Activated T-helper 2 cell treated with anti-CD3 and anti-CD28 coated beads, Interferon-gamma antibody, Interleukin-2, Interleukin-4, amounts not matched to agents 10 μg/mL and 5 μg/mL and 100 μg/mL, durations not matched to agents 14 hours and 24 hours and 36 hours (primary cell): ENCODE measurements around the gene C1orf232. TPM values are rescaled to one million over a fixed set of nuclear protein-coding genes. Genes with fewer than 3 reads are reported as not detected.

Source experiments
- DNase-seq: peaks from one replicate; pipeline ENCODE4 v3.0.0; 2021; ENCODE audit warnings: low spot score
- H3K27ac Mint-ChIP-seq: one replicate; pipeline ENCODE4 v1.8.0; 2021; ENCODE audit warnings: mixed read lengths
- H3K27me3 Mint-ChIP-seq: one replicate; pipeline ENCODE4 v1.8.0; 2021; ENCODE audit warnings: low read depth, mixed read lengths
- H3K36me3 Mint-ChIP-seq: one replicate; pipeline ENCODE4 v1.8.0; 2021; ENCODE audit warnings: low read depth, mixed read lengths
- H3K4me1 Mint-ChIP-seq: one replicate; pipeline ENCODE4 v1.8.0; 2021; ENCODE audit warnings: low read depth, mixed read lengths
- H3K4me3 Mint-ChIP-seq: one replicate; pipeline ENCODE4 v1.8.0; 2021; ENCODE audit warnings: low read depth, mild to moderate bottlenecking, moderate library complexity, mixed read lengths
- H3K9me3 Mint-ChIP-seq: one replicate; pipeline ENCODE4 v1.8.0; 2021; ENCODE audit warnings: mixed read lengths
- intact Hi-C: fragments of 100-400 bp; cut with micrococcal nuclease; formaldehyde crosslinking; loops from one replicate; pipeline ENCODE4 v1.15.1; 2023
- total RNA-seq: library from RNA; stranded (reverse); gene quantifications from 2 replicates; pipeline ENCODE4 v1.2.3, GENCODE V29; 2022

The C1orf232 gene
- total RNA-seq, 1 donor from 2014 or later = not detected

DNA sequence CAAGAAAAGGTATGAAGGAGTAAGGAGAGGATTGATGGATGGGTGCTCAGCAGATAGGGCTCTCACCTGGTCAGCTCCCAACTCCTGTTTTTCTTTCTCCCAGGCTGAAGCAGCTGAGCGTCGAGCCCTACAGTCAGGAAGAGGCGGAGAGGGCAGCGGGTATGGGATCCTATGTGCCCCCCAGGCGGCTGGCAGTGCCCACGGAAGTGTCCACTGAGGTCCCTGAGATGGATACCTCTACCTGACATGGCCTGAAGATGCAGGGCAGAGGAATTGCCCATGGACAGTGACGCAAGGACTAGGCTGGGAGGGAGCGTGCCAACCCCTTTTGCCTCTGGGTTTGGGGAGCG, 1.7 kb upstream of the C1orf232 start:
- peak overlapping the region; percentile 92 for H3K4me3 Mint-ChIP-seq
- intact Hi-C loops = no loop called here
- H3K36me3 Mint-ChIP-seq = peaks cover 3% of the 10 kb centered on the region
- peaks cover 23% of the 10 kb centered on the region for H3K4me1 Mint-ChIP-seq
- DNase-seq = no peak
- no peaks in the 10 kb centered on the region for H3K9me3 Mint-ChIP-seq
- peaks cover 2% of the 10 kb centered on the region for H3K27me3 Mint-ChIP-seq
- peak overlapping the region; percentile 88 for H3K27ac Mint-ChIP-seq

DNA sequence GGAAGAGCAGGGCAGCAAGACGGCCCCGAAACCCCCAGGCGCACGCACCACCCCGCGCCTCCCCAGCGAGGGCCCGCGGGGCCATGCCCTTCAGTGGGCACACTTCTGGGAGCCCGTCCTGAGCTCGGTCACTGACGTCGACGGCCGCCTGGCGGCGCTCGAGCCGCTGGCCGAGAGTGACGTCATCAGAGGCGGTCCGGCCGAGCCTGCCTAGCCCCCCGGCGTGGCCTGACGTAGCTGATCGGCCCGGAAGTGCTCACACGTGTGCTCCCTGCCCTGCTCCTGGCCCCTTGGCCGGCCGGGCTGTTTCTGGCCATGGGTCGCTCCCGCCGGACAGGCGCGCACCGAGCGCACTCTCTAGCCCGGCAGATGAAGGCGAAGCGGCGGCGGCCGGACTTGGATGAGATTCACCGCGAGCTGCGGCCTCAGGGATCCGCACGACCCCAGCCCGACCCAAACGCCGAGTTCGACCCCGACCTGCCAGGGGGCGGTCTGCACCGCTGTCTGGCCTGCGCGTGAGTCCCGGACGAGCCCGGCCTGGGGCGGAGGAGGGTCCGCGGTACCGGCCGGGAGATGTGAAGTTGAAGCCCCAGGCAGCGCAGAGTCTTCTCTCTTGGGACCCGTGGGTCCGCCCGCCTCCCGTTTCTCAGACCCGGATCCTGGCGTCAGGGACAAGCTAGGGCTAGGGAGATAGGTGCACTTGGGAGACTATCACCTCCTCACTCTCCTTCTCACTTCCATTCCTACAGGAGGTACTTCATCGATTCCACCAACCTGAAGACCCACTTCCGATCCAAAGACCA, 1.1 kb upstream of the C1orf232 start, which contains the start of gene ZNF593:
TSS of gene ZNF593 (plus strand) at position 240 of the 803 bp plus-strand sequence. CDS start at position 316, 76 bp downstream.
- intact Hi-C loops = loop anchor here (1.0 to 10.0 kb wide), 4 partner anchors 63 to 225 kb away; no protein-coding TSS in a partner anchor
- peak; percentile 87 for DNase-seq
- Mint-ChIP-seq H3K36me3 (peaks cover 3% of the 10 kb centered on the region), H3K4me3 (peak within 1 kb of the TSS; percentile 92), H3K4me1 (peaks cover 25% of the 10 kb centered on the region), H3K9me3 (no peaks in the 10 kb centered on the region), H3K27me3 (peaks cover 8% of the 10 kb centered on the region), H3K27ac (peak within 1 kb of the TSS; percentile 88)

DNA sequence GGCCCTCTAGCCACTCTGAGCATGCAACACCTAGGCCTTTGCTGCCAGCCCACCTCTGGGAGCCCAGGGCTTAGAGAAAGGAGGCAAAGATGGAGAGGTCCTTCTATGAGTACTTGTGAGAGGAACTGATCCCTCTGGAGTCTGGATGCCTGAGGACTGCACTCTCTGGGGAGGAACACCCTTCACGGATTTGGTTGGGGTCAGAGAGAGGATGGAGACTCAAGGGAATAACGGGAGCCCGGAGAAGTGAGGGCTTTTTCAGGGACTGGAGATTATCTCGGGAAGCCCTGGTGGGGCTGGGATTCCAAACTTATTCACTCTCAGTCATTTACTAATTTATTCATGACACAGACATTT, 413 bp upstream of the C1orf232 start:
- Mint-ChIP-seq H3K36me3 (peaks cover 3% of the 10 kb centered on the region), H3K27ac (peak overlapping the region; percentile 55), H3K9me3 (no peaks in the 10 kb centered on the region), H3K27me3 (peaks cover 12% of the 10 kb centered on the region), H3K4me1 (peaks cover 26% of the 10 kb centered on the region), H3K4me3 (peak overlapping the region; percentile 66)
- no peak for DNase-seq
- intact Hi-C loops = loop anchor here (1.0 to 10.0 kb wide), 4 partner anchors 64 to 226 kb away; no protein-coding TSS in a partner anchor

DNA sequence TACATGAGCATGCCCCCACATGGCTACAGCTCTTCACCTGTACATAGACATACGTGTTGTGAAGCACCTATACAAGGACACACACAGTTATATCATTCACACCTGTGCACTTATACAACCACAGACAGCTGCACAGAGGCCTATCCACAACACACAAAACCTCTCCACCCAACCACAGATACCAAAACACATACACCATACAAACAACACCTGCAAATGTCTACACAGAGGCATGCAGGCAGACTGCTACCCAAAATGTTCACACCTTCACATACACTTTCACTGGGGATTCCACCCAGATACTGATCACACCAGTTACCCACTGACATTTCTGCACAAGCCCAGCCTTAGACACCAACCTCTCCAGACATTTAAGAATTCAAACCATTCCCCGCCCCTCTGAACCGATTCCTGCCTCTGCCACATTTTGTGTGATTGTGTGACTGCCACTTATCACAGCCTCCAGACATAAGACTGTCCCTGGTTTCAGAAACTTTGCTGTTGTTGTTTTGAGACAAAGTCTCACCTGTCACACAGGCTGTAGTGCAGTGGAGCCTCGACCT, 2.0 kb downstream of the C1orf232 start:
- Mint-ChIP-seq H3K9me3 (no peaks in the 10 kb centered on the region), H3K4me3 (no peak overlapping the region), H3K4me1 (peaks cover 25% of the 10 kb centered on the region), H3K27me3 (peaks cover 23% of the 10 kb centered on the region), H3K27ac (no peak overlapping the region), H3K36me3 (peaks cover 3% of the 10 kb centered on the region)
- intact Hi-C loops = loop anchor here (2.0 to 10.0 kb wide), 2 partner anchors 56 to 228 kb away; partner anchors contain the start of gene PDIK1L
- no peak for DNase-seq

DNA sequence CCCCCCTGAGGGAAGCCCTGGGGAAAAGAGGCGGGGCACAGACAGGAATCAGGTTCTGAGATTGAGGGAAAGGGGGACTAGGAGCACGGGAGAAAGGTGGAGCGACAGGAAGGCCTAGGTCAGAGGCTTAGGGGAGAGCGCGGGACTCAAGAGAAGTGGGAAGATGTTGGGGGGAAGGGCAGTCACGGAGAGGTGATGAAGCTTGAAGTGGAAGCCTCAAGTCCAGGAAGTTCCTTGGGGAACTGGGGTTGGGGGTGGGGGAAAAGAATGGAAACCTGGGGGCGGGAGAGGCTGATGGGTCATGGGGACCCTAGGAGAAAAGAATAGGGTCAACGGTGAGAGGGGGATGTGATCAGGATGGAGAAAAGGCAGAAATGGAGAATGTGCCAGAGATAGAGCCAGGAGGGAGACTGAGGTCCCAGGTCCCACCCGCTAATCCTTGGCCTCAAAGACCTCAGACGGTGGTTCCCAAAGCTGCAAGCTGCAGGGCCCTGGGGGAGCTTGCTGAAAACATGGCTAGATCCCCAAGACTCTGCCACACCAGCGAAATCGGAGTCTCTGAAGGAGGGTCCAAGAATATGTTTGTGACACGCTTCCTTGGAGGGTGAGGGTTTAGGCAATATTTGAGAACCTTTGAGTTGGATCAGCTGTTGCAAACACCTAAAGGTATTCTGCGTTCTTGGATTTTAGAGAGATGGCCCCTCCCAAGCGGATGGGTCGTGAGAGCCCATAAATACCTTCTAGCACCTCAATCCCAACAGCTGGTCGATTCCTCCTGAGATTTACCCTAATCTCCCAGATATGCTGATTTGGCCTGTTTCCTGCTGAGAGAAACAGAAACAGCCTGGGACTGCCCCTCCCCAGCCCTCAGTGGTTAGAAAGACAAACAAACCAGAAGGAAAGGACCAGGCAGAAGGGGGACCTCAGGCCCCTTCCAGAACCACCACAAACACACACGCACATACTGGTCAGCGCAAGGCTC, 3.6 kb downstream of the C1orf232 start:
- Mint-ChIP-seq H3K36me3 (no peaks in the 10 kb centered on the region), H3K9me3 (no peaks in the 10 kb centered on the region), H3K27ac (no peak overlapping the region), H3K4me3 (peak overlapping the region; percentile 51), H3K4me1 (peaks cover 20% of the 10 kb centered on the region), H3K27me3 (peaks cover 29% of the 10 kb centered on the region)
- DNase-seq = no peak
- intact Hi-C loops = loop anchor here (10.0 kb wide), 1 partner anchor 230 kb away; no protein-coding TSS in a partner anchor

DNA sequence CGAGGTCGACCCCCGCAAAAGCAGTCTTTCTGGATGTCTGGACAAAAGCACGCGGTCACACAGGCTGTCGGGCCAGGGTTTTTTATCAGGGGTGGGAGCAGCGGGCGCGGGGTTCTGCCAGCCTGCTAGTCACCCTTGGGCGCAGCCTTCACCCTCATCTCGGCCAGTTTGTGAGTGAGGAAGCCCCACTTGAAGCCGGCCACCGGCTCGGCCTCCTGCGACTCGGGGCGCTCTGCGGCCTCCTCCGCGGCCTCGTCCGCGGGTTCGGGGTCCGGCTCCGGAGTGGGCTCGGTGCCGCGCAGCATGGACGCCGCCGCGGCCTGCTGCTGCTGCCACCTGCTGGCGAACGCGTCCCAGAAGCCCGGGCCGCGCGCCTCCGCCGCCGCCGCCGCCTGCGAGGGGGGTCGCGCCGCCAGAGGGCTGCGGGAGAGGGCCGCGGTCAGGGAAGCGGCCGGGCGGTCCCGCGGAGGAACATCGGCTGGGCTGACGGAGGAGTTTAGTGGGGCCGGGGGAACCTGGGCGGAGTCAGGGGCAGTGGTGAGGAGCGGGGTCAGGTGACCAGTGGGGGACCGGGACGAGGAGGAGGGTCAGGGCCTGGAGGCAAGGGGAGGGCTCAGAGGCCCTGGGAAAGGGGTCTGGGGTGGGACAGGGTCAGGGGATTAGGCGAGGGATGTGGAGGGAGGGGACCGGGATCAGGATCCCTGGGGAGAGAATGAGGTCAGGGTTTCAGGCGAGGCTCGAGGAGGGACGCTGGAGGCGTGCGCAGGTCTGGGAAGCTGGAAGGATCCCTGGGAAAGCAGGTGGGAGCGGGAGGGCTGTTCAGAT, 4.5 kb downstream of the C1orf232 start:
- intact Hi-C loops = loop anchor here (10.0 kb wide), 1 partner anchor 231 kb away; no protein-coding TSS in a partner anchor
- no peaks in the 10 kb centered on the region for H3K36me3 Mint-ChIP-seq
- H3K9me3 Mint-ChIP-seq = no peaks in the 10 kb centered on the region
- no peak overlapping the region for H3K27ac Mint-ChIP-seq
- H3K4me1 Mint-ChIP-seq = peaks cover 18% of the 10 kb centered on the region
- peak; percentile 49 for DNase-seq
- H3K4me3 Mint-ChIP-seq = peak overlapping the region; percentile 51
- peaks cover 36% of the 10 kb centered on the region for H3K27me3 Mint-ChIP-seq

DNA sequence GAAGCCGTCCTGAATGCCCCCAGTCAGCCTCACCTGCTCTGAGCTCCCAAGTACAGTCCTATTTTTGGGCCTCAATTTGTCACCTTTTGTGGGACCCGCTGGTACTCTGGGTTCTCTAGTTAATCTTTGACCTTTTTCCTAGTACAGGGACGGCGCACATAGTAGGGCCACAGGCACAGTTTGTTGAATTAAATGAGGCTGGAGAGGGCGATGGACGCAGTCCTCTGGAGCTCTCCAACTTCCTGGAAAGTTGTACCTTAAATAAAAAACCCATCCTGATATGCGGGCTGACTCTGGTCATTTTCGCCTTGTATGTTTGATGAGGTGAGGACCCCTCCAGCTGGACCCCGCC, 5.1 kb downstream of the C1orf232 start:
- H3K36me3 Mint-ChIP-seq = no peaks in the 10 kb centered on the region
- H3K4me3 Mint-ChIP-seq = no peak overlapping the region
- no peak for DNase-seq
- H3K9me3 Mint-ChIP-seq = no peaks in the 10 kb centered on the region
- H3K27ac Mint-ChIP-seq = no peak overlapping the region
- H3K4me1 Mint-ChIP-seq = peaks cover 16% of the 10 kb centered on the region
- H3K27me3 Mint-ChIP-seq = peaks cover 40% of the 10 kb centered on the region
- intact Hi-C loops = loop anchor here (10.0 kb wide), 1 partner anchor 231 kb away; no protein-coding TSS in a partner anchor

DNA sequence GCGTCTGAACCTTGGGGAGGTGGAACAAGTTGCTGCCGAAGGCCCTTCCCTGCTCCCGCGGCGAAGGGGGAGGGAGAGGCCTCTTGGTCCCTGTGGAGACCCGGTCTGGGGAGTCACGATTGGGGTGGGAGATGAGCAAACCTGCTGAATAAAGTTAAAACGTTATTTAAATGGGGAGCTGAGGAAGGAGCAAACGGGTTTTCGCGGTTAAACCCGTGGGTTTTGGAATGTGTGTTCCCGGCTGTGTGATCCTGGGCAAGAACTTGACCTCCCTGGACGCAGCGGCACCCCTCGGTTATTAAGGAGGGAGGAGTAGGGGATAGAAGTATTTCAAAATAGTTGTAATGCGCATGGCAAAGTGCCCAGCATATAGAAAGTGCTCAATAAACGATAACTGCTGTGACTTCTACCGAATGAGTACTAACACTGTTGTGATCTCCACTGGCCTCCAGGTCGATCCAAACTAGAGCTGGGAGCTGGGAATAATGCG, 6.5 kb downstream of the C1orf232 start:
- H3K4me1 Mint-ChIP-seq = peaks cover 16% of the 10 kb centered on the region
- DNase-seq = no peak
- H3K9me3 Mint-ChIP-seq = no peaks in the 10 kb centered on the region
- H3K27ac Mint-ChIP-seq = no peak overlapping the region
- peak overlapping the region; percentile 55 for H3K4me3 Mint-ChIP-seq
- intact Hi-C loops = loop anchor here (10.0 kb wide), 1 partner anchor 233 kb away; no protein-coding TSS in a partner anchor
- no peaks in the 10 kb centered on the region for H3K36me3 Mint-ChIP-seq
- peaks cover 48% of the 10 kb centered on the region for H3K27me3 Mint-ChIP-seq

DNA sequence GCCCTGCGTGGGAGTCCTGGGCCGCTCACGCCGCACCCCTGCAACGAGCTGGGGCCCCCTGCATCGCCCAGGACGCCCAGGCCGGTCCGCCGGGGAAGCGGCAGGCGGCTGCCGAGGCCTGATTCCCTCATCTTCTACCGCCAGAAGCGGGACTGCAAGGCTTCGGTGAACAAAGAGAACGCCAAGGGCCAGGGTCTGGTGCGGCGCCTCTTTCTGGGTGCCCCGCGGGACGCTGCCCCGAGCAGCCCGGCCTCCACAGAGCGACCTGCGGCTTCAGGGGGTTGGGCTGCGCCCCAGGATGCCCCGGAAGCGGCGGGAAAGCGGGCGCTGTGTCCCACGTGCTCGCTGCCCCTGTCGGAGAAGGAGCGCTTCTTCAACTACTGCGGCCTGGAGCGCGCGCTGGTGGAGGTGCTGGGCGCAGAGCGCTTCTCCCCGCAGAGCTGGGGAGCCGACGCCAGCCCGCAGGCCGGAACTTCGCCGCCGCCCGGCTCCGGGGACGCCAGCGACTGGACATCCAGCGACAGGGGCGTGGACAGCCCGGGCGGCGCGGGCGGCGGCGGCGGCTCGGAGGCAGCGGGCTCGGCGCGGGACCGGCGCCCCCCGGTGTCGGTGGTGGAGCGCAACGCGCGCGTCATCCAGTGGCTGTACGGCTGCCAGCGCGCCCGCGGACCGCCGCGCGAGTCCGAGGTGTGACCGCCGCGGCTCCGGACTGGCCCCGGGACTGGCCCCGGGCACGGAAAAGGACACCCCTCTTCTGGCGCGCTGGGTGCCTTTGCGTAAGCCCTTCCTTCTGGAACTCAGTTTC, 7.1 kb downstream of the C1orf232 start:
- Mint-ChIP-seq H3K4me3 (peak overlapping the region; percentile 55), H3K9me3 (no peaks in the 10 kb centered on the region), H3K27me3 (peaks cover 50% of the 10 kb centered on the region), H3K4me1 (peaks cover 14% of the 10 kb centered on the region), H3K27ac (no peak overlapping the region), H3K36me3 (no peaks in the 10 kb centered on the region)
- intact Hi-C loops = loop anchor here (10.0 kb wide), 1 partner anchor 233 kb away; no protein-coding TSS in a partner anchor
- peak; percentile 41 for DNase-seq

DNA sequence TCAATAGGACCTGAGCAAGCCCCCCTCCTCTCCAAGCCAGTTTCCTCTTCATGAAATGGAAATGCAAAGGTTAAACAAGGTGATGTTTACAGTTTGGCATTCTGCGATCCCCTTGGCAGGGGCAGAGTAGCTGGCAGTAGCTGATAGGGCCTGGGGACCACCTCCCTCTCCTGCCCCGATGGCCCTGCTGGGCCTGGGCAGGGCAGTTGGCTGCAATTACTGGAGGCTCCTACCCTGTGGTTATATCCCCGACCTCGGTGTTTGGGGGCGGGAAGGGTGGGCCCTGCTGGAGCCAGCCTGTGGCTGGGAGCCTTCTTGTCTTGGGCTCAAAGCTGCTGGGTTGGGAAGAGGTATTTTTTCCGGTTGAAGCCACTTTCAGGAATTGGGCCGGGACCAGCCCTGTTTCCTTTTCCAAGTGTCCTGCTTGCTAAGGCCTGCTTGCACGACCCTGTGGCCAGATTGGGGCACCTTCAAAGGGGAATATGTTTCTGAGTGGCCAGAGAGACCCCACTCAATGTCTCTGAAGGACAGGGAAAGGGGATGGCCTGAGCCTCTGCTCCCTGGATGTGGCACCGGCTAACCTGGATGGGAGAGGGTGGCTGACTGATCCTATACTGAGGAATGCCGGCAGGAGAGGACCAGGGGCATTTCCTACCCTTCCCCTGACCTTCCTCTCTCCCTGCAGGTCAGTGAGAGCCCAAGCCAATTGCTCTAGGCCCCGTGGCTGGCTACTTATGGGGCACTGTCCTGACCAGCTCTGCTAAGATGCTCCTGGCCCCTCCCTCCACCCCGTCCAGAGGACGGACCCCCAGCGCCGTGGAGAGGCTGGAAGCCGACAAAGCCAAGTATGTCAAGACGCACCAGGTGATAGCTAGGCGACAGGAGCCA, 8.0 kb downstream of the C1orf232 start:
- intact Hi-C loops = loop anchor here (10.0 kb wide), 1 partner anchor 234 kb away; no protein-coding TSS in a partner anchor
- H3K36me3 Mint-ChIP-seq = no peaks in the 10 kb centered on the region
- no peaks in the 10 kb centered on the region for H3K9me3 Mint-ChIP-seq
- DNase-seq = no peak
- H3K4me1 Mint-ChIP-seq = peaks cover 13% of the 10 kb centered on the region
- H3K4me3 Mint-ChIP-seq = no peak overlapping the region
- H3K27ac Mint-ChIP-seq = no peak overlapping the region
- H3K27me3 Mint-ChIP-seq = peaks cover 53% of the 10 kb centered on the region
